DOHH2 (cell line): Measurements from ENCODE around the gene ZFPM1.

Source experiments
- CTCF ChIP-seq: fragments of 200-600 bp; sonication (generic); IDR thresholded peaks from one replicate; pipeline ENCODE4 v1.5.1; 2014; ENCODE audit warnings: antibody characterized with exemption, mild to moderate bottlenecking, low read depth, low read length; ENCODE audit not compliant: poor library complexity, severe bottlenecking
- EZH2phosphoT487 ChIP-seq: fragments of 200-600 bp; sonication (generic); IDR thresholded peaks from 2 replicates; pipeline ENCODE4 v1.6.1; 2017; ENCODE audit warnings: borderline replicate concordance, mild to moderate bottlenecking, antibody characterized with exemption, low read length, moderate library complexity, mixed read lengths

DNA sequence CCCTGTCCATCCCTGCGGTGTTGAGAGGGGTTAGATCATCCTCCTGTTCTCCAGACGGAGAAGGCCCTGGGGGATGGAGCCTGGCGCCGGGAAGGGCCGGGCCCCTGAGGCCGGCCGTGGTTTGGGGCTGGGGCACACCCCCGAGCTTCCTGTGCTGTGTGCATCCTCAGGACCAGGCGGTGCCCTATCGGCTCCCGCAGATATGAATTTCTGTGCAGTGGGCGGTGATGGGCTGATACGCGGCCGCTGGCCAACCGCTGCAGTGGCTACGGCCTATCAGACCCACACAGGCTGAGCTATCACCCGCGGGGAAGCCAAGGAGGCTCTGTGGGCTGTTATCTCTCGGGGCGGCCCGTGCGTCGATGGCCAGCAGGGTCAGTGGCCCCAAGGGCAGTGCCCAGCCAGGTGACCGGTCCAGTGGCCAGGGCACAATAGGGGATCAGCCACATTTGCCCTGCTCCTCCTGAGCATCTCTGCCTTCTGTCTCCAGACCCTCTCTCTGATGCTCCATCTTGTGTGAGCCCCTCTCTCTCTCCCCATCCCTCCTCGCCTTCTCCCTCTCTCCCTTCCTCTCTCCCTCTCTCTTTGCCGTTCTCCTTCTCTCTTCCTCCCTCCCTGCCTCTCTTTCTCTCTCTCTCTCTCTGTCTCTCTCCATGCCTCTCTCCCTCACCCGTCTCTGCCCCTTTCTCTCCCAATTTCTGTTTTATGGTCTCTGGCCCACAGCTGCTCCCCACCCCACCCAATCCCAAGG is 38.7 kb downstream of the ZFPM1 start:
- TF ChIP-seq CTCF (no peak), EZH2phosphoT487 (no peak)
